ENCODE results near the gene PSG6.
A peak's percentile ranks its signal among the peaks of the same experiment; 100 is the strongest.
"Not testable (repeated sequence)": the region's sequence is repeated elsewhere in the genome, so short reads cannot be mapped to it uniquely, and the experiment has no call there.

Gene PSG6

GRCh38 chr19:42890446-42890845 is 27.2 kb downstream of the PSG6 start:
- not testable (repeated sequence) for H3K27ac ChIP-seq

GRCh38 chr19:42887876-42888445 is 29.7 kb downstream of the PSG6 start:
- H3K27ac ChIP-seq: not testable (repeated sequence)

DNA sequence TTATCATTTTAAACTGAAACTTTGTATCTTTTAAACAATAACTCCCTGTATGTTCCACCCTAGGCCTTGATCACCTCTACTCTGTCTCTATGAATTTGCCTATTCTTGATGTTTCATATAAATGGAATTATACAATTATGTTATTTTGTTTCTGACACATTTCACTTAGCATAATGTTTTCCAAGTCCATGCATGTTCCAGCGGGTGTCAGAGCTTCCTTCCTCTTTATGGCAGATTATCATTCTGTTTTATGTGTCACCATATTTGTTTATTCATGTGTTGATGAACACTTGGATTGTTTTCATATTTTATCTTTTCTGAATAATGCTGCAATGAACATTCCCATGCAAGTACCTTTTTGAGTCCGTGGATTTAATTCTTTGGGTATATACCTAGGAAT is 35.0 kb downstream of the PSG6 start:
- H3K27ac ChIP-seq: not testable (repeated sequence)

GRCh38 chr19:42882010-42882409 is 35.7 kb downstream of the PSG6 start:
- not testable (repeated sequence) for H3K27ac ChIP-seq

- peak; percentile 25 for TF ChIP-seq CTCF (conservative IDR thresholded peaks at IDR 0.05)
- H3K27ac ChIP-seq: not testable (repeated sequence)
Observed at GRCh38 chr19:42881279-42881678, 36.4 kb downstream of the PSG6 start.

DNA sequence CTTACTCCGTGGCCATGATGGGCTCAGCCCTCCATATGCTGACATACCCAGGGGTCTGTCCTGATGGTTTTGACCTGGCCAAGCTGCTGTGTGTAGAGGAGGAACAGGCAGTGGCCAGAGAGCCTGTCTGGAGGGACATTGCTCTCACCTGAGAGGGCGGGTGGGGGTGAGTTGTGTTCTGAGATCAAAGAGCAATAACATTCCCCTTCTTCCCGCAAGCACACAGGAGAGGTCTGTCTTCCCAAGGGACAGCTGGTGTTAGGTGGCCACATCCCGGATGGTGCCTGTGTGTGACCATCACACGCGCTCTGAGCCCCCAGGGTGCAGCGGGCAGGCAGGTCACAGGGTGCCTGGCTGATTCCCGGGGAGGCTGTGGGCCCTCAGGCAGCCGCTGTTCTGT is 37.1 kb downstream of the PSG6 start:
- not testable (repeated sequence) for H3K27ac ChIP-seq

- no peak for TF ChIP-seq CTCF (conservative IDR thresholded peaks at IDR 0.05)
- H3K27ac ChIP-seq: no peak within 1 kb of the TSS
Observed at GRCh38 chr19:42879613-42880012, 38.1 kb downstream of the PSG6 start, which contains the start of gene PSG1. PSG1 (minus strand) TSS chr19:42879713; CDS start chr19:42879581, 132 bp downstream.

DNA sequence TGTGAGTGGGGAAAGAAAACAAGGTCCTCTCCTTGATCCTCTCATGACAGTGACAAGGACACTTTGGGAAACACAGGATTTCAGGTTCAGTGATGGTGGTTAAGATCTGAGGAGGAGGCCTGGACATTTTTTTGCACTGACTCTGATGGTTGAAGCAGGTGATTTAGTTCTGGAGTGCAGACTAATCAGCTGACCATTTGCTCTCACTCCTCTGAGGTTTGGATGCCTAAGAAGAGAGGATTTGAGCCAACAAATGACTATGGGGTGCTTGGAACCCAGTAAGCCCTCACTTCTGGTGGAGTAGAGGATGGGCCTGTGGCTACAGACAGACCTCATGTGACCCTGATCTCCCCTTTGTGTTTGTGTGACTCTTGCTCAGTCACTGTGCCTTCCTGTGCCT is 41.1 kb downstream of the PSG6 start:
- H3K27ac ChIP-seq: not testable (repeated sequence)

DNA sequence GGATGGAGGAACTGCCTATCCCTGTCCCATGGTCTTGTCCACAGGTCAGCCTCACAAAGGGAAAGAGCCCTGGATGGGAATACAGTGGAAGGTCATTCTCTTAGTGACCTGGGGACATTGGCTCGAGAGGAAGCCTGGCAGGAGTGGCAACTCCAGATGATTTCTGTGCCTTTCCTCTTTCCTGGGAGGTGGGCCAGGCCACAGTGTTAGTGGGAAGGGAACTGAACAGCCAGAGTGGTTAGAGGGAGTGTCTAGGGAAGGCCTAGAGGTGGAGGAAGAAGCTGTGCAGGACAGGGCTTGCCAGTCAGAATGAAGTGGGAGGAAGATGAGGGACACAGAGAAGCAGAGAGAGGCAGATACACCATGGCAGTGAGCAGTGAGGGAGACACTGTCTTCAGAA is 41.8 kb downstream of the PSG6 start:
- H3K27ac ChIP-seq: not testable (repeated sequence)

DNA sequence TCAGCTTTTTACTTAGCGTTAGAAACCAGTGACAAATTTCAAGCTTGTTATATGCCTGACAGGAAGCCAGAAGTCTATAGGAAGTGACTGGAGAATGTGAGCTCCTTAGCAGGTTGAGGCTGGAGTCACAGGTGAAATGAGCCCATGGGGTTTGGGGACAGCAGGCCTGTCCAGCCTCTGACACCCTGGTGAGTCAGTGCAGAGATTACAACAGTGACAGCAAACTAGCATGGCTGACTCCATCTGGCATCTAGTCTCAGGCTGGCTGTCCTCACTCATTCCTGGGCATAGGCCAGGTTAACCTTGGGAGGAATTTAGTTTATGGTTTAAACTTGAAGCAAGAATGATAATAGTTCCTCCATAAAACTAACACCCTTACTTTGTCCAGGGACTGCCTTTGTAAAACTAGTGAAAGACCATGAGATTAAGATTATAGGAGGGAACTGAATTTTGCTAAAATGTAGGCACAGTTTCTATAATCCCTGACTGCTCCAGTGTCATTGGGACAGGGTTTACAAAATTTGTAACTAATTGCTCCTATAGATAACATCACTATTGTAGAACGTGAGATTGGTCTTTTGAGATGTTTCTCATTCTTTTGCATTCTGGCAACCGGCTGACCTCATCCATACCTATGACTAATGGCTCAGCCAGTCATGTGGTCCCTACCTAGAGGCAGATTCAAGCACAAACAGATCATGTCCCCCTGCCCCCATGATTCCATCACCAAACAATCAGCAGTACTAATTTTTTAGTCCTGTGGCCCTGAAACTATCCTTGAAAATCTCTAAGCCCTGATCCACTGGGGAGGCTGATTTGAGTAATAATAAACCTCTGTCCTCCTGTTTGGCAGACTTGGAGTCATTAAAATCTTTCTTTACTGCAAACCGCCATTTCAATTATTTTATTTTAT is 42.5 kb downstream of the PSG6 start:
- H3K27ac ChIP-seq: not testable (repeated sequence)

DNA sequence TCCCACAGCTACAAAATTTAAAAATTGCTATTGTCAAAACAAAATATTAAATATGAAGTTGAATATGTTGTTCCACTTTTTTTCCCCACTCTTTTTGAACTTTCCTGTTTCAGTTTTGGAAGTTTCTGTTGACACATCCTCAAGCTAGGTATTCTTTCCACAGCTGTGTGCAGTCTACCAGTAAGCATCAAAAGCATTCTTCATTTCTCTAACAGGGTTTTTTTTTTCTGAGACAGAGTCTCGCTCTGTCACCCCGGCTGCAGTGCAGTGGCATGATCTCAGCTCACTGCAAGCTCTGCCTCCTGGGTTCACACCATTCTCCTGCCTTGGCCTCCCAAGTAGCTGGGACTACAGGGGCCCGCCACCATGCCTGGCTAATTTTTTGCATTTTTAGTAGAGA is 43.6 kb downstream of the PSG6 start:
- not testable (repeated sequence) for H3K27ac ChIP-seq

- TF ChIP-seq CTCF (conservative IDR thresholded peaks at IDR 0.05): no peak
- no peak overlapping the region for H3K27ac ChIP-seq
Observed at GRCh38 chr19:42872608-42873007, 45.1 kb downstream of the PSG6 start.

DNA sequence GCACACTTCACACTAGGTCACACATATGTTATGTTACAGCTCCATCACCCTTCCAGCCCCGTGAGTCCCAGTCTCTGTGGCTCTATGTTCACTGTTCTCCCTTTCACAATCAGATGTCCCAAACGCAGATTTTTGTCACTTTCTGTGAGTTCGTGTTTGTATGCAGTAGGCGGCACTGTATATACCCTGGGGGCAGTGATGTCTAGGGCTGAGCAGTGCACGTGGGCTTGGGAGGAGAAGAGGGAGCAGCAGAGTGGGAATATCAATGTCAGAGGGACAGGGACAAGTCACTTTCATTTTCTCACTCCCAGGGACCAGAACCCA is 60.2 kb downstream of the PSG6 start:
- H3K27ac ChIP-seq: no peak overlapping the region
- TF ChIP-seq CTCF (conservative IDR thresholded peaks at IDR 0.05): peak; percentile 33; the same call in 1 of the 2 replicates

All from VCaP (cell line).